Breast epithelium (tissue), 3 donors: ENCODE measurements around the gene TMOD2.

Experiments used
- POLR2A ChIP-seq: fragments of 450-650 bp; IDR thresholded peaks from one replicate; pipeline ENCODE4 v1.6.1; 2016; ENCODE audit warnings: antibody characterized with exemption, mild to moderate bottlenecking, moderate library complexity
- POLR2AphosphoS5 ChIP-seq, 3 donors: sonication (generic); formaldehyde crosslinking; IDR thresholded peaks; one replicate each; pipeline ENCODE4 v1.6.1; 2017; ENCODE audit warnings: antibody characterized with exemption in 3 of 3
- TF ChIP-seq, protein P1 (sequence below), 3 donors: fragments of 450-650 bp; IDR thresholded peaks; one replicate each; pipeline ENCODE4 v1.5.1; 2016 to 2017; ENCODE audit warnings: antibody characterized with exemption in 3 of 3, mild to moderate bottlenecking in 3 of 3, moderate library complexity in 3 of 3

DNA sequence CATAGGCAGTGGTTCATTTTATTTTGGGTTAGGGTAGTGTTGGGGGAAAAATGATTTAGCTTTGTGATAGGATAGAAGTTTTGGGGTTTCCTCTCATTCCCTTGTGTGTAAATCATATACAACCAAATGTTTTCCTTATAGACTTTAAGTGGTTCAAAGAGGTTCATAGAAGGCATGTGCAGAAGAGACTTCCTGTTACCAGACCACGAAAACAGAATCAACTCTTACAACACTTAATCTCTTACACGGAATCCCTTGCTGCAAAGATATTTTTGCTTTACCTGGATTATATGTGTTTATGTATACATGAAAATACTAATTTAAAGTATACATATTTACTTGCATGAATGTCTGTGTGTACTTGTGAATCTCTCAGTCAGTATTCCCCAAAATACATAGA, 2.9 kb downstream of the TMOD2 start:
- TF ChIP-seq, protein P1, sequence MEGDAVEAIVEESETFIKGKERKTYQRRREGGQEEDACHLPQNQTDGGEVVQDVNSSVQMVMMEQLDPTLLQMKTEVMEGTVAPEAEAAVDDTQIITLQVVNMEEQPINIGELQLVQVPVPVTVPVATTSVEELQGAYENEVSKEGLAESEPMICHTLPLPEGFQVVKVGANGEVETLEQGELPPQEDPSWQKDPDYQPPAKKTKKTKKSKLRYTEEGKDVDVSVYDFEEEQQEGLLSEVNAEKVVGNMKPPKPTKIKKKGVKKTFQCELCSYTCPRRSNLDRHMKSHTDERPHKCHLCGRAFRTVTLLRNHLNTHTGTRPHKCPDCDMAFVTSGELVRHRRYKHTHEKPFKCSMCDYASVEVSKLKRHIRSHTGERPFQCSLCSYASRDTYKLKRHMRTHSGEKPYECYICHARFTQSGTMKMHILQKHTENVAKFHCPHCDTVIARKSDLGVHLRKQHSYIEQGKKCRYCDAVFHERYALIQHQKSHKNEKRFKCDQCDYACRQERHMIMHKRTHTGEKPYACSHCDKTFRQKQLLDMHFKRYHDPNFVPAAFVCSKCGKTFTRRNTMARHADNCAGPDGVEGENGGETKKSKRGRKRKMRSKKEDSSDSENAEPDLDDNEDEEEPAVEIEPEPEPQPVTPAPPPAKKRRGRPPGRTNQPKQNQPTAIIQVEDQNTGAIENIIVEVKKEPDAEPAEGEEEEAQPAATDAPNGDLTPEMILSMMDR (IDR thresholded peaks at IDR 0.05) = no peak
- TF ChIP-seq POLR2AphosphoS5 (IDR thresholded peaks at IDR 0.05) (no peak), POLR2A (no peak)
